ENCODE results near the gene ARL6IP5. TPM values are rescaled to one million over a fixed set of nuclear protein-coding genes. Genes with fewer than 3 reads are reported as not detected.
A peak's percentile ranks its signal among the peaks of the same experiment; 100 is the strongest.

The ARL6IP5 gene
- total RNA-seq, 1 experiment from 2014 or later, result 30.0 TPM

DNA sequence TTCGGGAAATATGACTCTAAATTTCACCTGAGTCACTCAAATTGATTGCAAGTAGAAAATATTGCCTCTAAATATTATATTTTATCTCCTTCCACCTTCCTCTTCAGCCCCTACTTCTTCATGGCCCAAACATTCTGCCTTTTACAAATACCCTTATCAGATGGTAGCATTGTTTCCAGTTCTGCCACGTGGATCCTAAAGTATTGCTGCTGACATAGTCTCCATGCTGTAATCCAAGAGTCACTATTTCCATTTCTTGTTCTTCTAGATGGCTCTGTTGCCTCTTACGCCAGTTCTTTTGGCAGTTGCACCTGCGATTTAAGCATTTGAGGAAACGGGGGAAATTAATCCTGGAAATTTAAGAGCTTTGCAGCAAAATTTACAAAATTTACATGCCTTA lies 24.1 kb downstream of the ARL6IP5 start:
- Histone ChIP-seq H3K9ac (ENCODE audit: low read length) (no peak overlapping the region), H2AFZ (ENCODE audit: low read depth, low read length, poor library complexity, severe bottlenecking) (no peak overlapping the region), H3K27me3 (ENCODE audit: insufficient read depth, low read length) (no peaks in the 10 kb centered on the region), H3K79me2 (ENCODE audit: insufficient read depth, low read length) (no peaks in the 10 kb centered on the region), H3K4me2 (ENCODE audit: low read length) (no peak overlapping the region), H3K9me3 (ENCODE audit: control insufficient read depth in 1 of 2, insufficient read depth in 1 of 2, low read depth in 1 of 2, low read length in 2 of 2) (no peaks in the 10 kb centered on the region), H3K36me3 (ENCODE audit: control insufficient read depth in 1 of 2, insufficient read depth in 2 of 2, low read length in 2 of 2) (no peaks in the 10 kb centered on the region), H4K20me1 (ENCODE audit: insufficient read depth) (no peaks in the 10 kb centered on the region), H3K9me2 (ENCODE audit: insufficient read depth) (no peaks in the 10 kb centered on the region), H3K4me1 (ENCODE audit: control insufficient read depth in 1 of 2, insufficient read depth in 2 of 2, low read length in 2 of 2) (no peaks in the 10 kb centered on the region), H3K4me3 (replicated peaks in 1 of 2; ENCODE audit: low read depth in 1 of 2, low read length in 2 of 2) (no peak overlapping the region), H3K27ac (ENCODE audit: low read depth, low read length) (no peak overlapping the region)
- ATAC-seq (no peak), DNase-seq (ENCODE audit: low read depth, low spot score) (no peak)
- TF ChIP-seq POLR2A (IDR thresholded peaks at IDR 0.05; ENCODE audit: borderline replicate concordance, extremely low read depth, insufficient read depth, insufficient read length) (no peak), ZNF274 (IDR thresholded peaks at IDR 0.05; ENCODE audit: low read depth, low read length) (no peak), JUND (IDR thresholded peaks at IDR 0.05) (no peak), CEBPB (IDR thresholded peaks at IDR 0.05; ENCODE audit: low read depth) (no peak), SIN3A (IDR thresholded peaks at IDR 0.05; ENCODE audit: low read depth) (no peak)
- TF ChIP-seq, protein P1, sequence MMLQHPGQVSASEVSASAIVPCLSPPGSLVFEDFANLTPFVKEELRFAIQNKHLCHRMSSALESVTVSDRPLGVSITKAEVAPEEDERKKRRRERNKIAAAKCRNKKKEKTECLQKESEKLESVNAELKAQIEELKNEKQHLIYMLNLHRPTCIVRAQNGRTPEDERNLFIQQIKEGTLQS (IDR thresholded peaks at IDR 0.05), result no peak
- intact Hi-C loops (cut with micrococcal nuclease), result no loop called here
- BruUV-seq (replicated peaks), result no TSS peak
- RAD21 ChIA-PET (ENCODE audit: low non-redundant PET in 1 of 2, low total read pairs in 2 of 2, uncharacterized antibody in 2 of 2, unreplicated experiment in 2 of 2), result no interaction called here
- POLR2A ChIA-PET, result no interaction called here
- CTCF ChIA-PET, result interaction anchor here (1.2 to 2.7 kb wide), 2 partner anchors 12 to 88 kb away, joined by 3 to 8 read pairs; no protein-coding TSS in a partner anchor

DNA sequence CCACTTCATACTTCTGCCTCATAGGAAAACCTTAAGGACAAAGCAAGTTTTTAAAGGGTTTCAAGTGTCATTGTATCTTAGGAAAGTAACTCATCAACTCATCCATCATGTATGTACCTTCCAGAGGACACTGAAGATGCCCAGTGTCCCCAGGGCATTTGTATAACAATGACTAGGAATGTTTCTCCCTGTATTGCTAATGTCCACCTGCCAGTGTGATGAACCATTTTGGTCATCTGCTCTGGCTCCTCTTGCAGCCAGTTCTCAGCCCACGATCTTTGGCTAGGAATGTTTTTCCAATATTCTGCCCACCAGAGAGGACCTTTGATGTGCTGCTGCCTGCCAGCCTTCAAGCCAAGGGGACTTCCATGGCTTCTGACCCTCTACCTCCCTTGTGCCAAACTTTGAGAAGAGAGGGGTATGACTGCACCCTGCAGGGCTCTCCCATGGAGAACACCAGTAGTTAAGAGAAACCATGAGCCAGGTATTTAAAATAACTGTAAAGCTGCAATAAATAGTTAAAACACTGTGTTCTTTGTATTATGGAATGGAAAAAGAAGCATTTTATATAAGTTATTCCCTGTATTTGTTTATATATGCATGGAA lies 26.3 kb downstream of the ARL6IP5 start:
- DNase-seq (ENCODE audit: low read depth, low spot score) (no peak), ATAC-seq (no peak)
- H3K9me2 ChIP-seq (ENCODE audit: insufficient read depth), result no peaks in the 10 kb centered on the region
- H3K27me3 ChIP-seq (ENCODE audit: insufficient read depth, low read length), result no peaks in the 10 kb centered on the region
- RAD21 ChIA-PET (ENCODE audit: low non-redundant PET in 1 of 2, low total read pairs in 2 of 2, uncharacterized antibody in 2 of 2, unreplicated experiment in 2 of 2), result no interaction called here
- no peak overlapping the region for H3K9ac ChIP-seq (ENCODE audit: low read length)
- intact Hi-C loops (cut with micrococcal nuclease), result no loop called here
- no peak overlapping the region for H3K4me2 ChIP-seq (ENCODE audit: low read length)
- H3K79me2 ChIP-seq (ENCODE audit: insufficient read depth, low read length), result no peaks in the 10 kb centered on the region
- H3K9me3 ChIP-seq (ENCODE audit: control insufficient read depth in 1 of 2, insufficient read depth in 1 of 2, low read depth in 1 of 2, low read length in 2 of 2), result no peaks in the 10 kb centered on the region
- TF ChIP-seq EGR1 (IDR thresholded peaks at IDR 0.05; ENCODE audit: low read depth) (no peak), RAD21 (IDR thresholded peaks at IDR 0.05; ENCODE audit: low read depth) (peak; percentile 21; the same call in 1 of the 2 replicates)
- H2AFZ ChIP-seq (ENCODE audit: low read depth, low read length, poor library complexity, severe bottlenecking), result no peak overlapping the region
- no peaks in the 10 kb centered on the region for H4K20me1 ChIP-seq (ENCODE audit: insufficient read depth)
- H3K27ac ChIP-seq (ENCODE audit: low read depth, low read length), result no peak overlapping the region
- no TSS peak for BruUV-seq (replicated peaks)
- peaks cover 0 to 6% of the 10 kb centered on the region in 2 experiments; a peak in 1 of 4 replicates for H3K4me1 ChIP-seq (ENCODE audit: control insufficient read depth in 1 of 2, insufficient read depth in 2 of 2, low read length in 2 of 2)
- no peaks in the 10 kb centered on the region for H3K36me3 ChIP-seq (ENCODE audit: control insufficient read depth in 1 of 2, insufficient read depth in 2 of 2, low read length in 2 of 2)
- no peak overlapping the region for H3K4me3 ChIP-seq (replicated peaks in 1 of 2; ENCODE audit: low read depth in 1 of 2, low read length in 2 of 2)
- POLR2A ChIA-PET, result no interaction called here
- CTCF ChIA-PET, result interaction anchor here (2.4 kb wide), 1 partner anchor 10 kb away, joined by 8 read pairs; no protein-coding TSS in a partner anchor

Measured in HCT116 (cell line).